GM21737 (cell line): Measurements from ENCODE around the gene GLI3.

ENCODE experiments used
- ATAC-seq: cut with Tn5 transposase; IDR thresholded peaks from one replicate; pipeline ENCODE4 v1.9.1; 2021; ENCODE audit warnings: mild to moderate bottlenecking, moderate library complexity; ENCODE audit not compliant: unreplicated experiment

Gene GLI3

DNA sequence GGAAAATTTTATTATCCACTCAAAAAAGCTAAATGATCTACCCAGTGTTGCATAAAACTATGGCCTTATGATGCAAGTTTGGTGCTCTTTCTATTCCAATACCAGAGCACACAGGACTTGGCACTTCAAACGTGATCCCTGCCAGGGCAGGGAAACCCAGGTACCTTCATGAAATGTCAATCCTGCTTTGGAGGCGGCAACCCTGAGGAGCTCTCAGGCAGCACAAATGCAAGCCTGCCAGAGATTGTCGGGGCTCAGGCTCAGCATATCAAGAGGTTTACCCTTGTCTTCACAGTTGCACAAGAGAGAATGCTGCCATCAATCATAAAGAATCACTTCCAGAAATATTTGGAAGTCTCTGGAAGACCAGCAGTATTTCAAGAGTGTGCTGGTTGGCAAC, 151.5 kb downstream of the GLI3 start:
- no peak for ATAC-seq

DNA sequence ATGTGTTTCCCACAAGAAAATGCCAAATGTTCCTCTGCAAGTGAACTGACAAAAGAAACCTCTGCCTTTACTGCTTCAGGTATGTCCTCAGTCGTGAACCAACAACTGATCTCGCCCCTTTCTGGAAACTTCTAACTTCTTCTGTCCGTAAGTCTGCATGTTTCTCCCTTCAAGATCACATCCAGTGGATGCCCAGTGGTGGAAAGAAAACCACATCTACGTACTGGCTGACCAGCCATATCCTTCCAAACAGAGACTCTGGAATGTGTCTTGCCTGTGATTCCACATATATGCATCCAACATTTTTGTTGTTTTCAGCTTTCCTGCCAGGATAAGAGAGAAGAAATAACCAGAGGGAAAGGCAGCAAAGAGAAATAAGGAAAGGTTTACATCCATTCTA, 152.7 kb downstream of the GLI3 start:
- ATAC-seq: no peak

DNA sequence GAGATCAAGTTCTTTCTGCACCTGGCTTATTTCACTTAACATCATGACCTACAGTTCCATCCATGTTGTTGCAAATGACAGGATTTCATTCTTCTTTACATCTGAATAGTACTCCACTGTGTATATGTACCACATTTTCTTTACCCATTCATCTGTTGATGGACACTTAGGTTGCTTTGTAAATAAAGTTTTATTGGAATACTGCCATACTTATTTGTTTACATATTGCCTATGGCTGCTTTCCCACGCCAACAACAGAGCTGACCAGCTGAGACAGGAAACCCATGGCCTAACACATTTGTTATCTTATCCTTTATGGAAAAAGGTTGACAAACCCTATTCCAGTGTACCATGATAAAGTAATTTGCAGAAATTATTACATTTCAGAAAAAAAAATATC, 153.7 kb downstream of the GLI3 start:
- no peak for ATAC-seq

DNA sequence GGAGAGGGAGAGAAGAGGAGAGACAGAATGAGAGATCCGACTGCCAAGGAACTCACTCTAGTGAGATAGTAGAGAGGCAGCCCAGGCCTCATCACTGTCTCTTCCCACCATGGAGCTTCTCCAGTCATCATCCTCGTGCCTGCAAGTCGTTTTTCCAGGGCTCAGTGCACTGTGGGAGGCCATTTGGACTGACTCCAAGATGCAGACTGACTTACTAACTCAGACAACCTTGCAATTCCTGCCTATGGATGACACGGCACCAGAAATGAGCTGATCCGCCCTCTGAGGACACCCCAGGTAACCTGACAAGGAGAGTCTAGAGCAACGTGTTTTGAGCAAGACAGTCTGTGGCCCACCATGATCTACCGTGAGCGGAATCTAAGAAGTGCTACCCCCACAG, 154.9 kb downstream of the GLI3 start:
- ATAC-seq: no peak

DNA sequence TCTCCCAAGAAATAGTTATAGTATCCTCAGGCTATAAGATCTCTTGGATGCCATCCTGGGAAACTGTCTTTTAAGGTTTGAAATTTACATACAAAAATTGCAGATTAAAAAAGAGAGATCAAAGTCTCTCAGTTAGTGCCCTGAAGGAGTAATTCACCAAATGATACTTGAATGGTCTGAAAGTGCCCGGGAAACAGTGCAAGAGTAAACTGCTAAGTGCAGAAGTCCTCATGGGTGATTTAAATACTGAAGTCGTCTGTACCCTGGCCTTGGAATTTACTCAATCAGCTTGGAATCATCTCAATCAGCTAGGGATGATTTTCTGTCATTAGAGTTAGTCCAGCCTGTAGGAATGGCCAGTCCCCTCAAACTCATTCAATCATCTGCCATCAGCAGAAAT, 155.3 kb downstream of the GLI3 start:
- ATAC-seq: no peak

DNA sequence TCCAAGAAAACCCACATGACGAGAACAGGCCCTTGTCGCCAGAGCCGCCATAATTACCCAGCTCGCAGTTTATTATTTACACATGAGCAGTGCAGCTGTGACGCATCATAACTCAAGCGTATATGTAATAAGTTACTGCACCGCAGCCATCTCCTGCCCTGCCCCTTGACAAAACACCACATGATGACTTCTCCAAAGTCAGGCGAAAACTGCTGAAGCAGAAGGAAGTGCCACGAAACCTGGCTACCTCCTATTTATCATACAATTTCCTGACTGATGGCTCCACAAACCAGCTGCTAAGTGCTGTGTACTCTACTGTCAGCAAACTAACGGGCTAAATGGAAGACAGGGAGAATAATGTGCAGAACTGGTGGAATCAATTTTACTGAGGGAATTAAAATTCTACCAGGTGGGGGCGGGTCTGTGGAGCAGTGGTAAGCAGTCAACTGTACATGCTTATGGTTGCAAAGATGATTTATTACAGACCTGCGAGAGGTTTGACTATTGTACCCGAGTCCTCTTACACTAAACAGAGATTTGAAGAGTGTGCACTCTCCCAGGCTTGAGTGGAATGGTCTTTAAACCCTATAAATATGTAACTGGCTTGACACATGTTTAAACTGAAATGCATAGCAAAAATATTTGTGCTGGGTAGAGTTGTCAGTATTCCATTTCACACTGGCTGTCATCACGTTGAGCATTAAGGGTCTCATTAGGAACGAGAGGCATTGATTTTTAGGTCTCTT, 156.0 kb downstream of the GLI3 start:
- ATAC-seq: no peak

DNA sequence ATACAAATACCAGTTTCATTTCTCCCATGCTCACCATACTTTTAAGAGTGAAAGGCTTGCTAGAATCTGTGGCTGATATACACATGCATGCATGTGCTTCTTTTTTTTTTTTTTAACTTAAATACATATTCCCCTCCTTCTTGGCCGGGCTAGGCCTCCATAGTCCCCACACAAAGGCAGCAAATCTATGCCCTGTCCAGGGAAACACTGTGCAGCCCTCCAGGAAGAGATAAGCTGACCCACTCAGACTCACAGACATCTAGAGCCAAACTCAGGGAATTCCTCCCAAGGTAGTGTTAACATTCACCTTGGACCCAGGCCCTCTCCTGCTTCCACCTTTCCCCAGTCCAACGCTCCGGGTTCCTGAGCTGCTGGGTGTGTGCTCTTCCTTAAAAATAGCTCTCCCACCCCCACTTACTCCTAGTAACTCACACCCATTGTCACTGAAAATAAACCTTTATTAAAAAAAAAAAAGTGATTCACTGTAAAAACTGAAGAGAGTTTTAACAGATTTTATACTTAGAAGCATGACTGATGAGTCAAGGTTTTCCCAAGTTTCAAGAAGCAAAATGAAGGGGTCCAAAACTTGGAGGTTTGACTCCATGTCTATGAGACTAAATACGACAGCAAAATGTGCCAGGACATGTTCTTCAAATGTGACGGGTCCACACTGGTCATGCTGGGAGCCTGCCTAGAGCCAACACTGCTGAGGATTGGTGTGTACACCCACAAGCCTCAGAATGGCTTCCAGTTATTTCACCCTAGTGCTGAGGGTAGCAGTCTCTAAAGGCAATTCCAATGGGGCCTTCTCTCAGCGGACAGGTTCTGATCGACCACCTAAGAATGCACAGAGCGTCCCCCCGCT, 159.5 kb downstream of the GLI3 start:
- no peak for ATAC-seq

DNA sequence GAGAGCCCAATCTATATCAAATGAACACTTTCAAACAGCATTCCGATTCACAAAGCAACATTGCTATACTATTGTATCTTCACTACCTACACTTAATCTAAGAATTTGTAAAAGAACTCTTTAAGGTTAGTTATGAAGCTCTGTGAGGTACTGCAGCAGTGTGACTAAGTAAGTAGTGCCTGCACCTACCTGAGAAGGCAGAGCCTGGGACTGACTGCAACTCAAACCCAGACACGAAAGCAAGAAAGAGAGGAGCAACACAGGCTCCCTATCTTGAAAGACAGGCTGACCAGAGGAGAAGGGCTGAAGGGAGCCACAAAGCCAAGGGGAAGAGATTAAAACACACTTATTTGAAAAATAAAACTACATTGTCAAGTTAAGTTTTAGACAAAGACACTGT, 160.1 kb downstream of the GLI3 start:
- no peak for ATAC-seq

DNA sequence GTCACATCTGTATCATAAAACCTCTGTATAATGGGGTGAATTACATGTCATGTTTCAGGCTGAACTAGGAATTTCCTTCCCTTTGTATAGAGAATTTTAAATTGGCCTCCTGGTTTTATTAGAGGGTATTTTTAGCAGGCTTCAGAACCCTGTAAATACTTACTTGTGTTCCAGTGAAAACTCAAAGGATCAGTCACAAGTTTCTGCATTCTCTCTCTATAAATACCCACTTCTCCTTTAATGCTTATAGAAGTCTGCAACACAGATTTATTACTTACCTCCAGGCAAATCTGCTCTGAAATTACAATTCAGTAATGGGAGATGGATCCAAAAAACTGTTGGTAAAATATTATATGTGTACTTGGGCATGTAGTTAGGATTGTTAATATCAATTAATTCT, 161.6 kb downstream of the GLI3 start:
- no peak for ATAC-seq

DNA sequence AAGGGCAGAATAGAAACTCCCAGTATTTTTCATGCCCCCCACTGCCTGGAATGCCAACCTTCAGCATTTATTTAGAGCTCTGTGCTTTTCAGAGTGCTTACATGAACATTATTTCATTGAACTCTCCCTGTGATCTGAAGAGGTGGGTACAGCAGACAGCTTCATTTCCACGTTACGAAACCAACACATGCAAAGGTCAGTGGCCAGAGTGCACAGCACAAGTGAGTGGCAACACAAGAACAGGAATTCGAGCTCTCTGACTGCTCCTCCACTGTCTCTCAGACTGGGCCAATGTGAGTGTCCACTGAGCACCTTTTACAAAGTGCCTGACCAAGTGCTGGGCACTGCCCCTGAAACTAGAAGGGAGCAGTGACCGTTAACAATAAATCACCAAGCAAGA, 162.9 kb downstream of the GLI3 start:
- no peak for ATAC-seq

DNA sequence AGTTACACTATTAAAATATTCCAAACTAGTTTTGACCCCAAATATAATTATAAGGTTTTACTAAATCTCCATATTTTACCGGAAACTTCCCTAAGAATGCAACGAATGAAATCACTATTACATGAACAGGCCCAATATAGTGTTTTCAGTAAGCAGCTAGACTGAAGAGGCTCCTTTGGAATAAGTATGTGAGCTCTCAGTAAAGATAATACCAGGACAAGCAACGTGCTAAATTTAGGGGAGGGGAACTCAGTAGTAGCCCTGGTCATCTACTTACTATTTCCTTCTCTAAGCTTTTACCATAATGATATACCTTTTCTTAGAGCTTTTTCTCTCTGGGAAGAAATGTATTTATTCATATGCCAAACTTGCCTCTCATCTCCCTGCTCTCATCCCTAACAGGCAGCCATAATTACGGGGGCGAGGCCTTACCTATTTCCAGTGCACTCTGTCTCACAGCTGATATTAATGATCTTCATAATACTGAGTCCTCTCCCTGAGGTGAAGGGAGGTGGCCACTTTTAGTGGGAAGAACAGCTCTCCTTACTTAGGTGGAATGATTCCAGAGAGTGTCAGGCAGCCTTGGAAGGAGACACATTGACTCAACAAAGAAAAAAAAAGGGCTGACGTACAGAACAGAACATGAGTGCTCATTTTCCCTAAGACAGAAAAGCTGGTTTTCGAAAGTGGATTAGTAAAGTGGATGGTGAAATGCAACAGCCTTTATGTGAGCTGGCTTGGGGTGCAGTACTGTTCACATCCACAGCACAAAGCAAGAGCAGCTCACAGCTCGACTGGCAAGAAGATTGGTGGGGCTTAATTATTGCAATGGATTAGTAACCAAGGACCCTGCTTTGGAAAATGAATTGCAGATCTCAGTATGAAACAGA, 165.4 kb downstream of the GLI3 start:
- no peak for ATAC-seq

DNA sequence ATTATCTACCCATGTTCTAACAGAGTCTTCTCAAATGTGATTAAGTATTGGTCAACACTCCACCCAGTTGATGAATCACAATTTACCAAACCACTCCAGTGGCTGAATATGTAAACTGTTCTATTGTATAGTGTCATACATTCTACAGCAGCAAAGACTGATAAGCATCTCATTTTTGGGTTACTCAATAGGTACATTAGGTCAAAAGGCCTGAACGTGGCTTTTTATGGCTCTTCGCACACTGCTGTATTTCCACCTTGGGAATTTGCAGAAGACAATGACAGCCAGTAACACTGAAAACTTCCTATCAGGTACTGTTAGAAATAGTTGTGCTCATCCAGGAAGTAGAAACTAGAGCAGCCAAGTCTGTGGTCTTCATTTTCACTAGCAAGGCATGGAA, 166.9 kb downstream of the GLI3 start:
- no peak for ATAC-seq

DNA sequence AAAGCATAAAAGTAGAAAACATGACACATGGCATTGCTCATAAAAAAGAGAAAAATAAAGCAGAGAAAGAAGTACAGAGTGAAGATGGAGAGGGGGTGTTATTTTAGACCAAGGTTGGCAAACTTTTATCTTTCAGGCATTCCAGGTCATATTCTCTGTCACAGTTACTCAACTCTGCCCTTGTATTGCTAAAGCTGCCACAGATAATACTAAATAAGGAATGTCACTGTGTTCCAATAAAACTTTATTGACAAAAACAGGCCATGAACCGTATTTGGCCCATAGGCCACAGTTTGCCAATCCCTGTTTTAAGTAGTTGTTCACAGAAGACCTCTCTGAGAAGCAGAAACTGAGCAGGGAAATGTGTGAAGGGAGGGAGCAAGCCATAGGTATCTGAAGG, 167.4 kb downstream of the GLI3 start:
- no peak for ATAC-seq

DNA sequence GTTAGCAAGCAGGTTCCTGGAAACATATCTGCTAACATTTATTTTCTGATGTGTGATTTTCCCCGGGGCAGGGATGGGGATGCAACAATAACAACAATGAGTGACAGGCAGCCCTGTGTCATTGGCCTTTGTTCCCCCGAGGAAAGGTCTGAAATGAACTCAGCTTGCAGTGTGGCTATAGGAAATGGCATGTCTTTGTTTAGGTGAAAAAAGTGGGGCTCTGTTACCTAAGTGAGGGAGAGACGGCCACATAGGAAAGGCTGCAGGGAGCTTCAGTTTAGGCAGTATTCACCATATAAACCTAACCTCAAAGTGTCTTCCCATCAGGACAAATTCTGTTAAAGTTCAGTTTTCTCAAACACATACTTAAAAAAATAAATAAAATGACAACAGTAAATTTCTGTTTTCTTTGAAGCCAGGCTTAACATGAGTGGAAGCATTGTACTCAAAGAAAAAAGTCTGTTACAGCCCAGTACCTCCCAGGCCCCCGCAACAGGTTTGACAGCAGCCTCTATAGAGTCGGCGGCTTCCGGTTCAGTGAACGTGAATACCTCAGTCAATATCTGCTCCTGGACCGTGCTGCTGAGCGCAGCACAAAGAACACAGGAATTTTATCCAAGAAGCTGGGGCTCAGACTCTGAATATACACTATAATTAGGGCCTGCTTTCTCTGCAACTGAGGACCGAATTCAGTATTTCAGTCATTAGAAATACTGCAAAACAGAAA, 168.3 kb downstream of the GLI3 start:
- no peak for ATAC-seq

DNA sequence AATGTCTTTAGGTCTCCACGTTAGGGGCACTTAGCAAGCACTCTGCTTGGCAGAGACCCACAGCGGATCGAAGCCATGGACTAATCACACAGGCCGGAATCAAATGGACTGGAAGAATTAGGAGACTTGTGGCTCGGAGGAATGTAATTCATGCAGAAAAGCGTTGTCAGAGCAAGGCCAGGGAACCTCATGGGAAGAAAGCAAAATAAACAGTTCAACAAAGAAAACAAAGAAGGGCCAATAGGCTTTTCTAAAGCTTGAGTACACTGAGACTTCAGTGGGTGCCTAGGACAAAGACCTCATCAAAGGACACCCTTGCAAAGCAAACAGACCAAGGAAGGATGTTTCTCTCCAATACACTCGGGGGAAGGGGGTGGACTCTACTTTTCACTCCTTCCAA, 171.1 kb downstream of the GLI3 start:
- no peak for ATAC-seq

DNA sequence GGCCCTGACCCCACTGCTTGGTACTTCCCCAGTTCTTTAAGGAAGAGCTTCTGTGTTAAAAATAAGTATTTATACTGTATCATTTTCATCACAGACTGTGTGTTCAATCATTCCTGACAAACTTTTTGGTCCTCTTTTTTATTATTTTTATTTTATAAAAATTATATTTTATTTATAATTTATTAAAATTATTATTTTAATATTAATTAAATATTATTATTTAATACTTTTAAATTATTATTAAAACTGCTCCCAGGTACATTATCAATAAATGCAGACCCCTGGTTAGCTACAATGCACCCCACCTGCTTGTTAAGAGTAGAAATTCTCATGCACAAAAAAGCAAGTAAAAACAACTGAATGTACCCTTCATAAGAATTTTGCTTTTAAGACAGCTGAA, 172.0 kb downstream of the GLI3 start:
- ATAC-seq: no peak

DNA sequence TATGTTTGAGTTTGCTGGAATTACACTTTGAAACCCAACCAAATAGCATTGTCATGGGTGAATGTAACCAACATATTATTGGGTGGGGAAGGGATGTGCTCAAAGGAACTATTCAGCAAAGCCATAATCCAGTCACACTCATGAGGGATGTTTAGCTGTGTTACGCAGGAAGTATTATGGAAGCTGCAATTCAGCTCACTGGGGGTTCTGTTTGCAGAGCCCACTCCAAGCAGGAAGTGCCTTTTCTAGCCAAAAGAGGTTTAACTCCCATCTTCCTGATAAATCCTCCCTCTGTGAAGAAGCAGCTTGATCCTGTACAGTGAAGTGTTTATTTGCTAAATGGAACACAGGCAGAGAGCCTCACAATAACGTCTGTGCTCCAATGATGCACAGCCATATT, 172.5 kb downstream of the GLI3 start:
- no peak for ATAC-seq

DNA sequence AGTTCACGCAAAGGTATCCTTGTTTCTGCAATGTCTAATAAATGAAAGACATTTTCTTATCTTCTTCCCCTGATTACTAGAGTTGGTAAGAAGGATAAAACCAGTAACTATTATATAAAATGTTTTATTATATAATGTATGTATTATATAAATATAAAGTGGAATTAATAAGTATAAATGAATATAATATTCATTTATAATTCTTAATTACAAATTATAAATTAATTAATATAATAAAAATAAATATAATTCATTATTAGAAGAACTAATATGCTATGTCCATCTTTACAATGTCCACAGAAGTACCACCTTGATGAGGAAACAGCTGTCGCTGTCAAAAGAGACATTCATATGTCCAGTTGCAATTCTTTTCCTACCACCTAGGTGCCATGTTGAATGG, 177.7 kb downstream of the GLI3 start:
- no peak for ATAC-seq

DNA sequence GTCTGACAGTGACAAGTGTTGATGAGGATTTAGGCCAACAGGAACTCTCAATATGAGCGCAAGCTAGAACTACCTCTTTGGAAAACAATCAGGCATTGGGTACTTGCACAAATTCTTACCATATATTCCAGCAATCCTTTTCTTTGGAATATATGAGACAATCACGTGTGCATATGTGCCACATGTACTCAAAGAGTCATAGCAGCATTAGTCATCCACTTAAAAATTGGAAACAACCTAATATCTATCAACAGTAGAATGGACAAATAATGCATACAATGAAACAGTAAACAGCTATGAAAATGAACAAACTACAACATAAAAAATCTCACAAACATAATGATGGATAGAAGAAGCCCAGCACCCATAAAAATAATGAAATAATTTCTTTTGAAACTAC, 179.7 kb downstream of the GLI3 start:
- no peak for ATAC-seq

DNA sequence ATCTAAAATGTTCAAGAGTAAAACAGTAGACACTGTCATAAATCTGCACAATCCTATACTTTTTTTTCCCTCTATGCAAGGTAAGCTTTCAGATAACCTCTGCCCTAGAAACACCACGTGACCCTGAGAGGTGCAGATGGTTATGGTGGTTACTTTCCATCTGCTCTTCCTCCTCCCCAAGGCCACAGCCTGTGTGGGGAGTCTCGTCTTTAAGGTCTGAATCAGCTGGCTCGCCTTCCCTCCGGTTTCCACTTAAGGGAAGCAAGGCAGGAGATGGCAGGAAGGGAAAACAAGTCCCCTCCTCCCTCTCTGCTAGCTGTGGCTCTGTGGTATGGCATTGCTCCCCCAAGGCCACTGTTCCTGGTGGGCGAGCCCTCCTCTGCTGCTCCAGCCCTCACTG, 181.8 kb downstream of the GLI3 start:
- ATAC-seq: no peak

DNA sequence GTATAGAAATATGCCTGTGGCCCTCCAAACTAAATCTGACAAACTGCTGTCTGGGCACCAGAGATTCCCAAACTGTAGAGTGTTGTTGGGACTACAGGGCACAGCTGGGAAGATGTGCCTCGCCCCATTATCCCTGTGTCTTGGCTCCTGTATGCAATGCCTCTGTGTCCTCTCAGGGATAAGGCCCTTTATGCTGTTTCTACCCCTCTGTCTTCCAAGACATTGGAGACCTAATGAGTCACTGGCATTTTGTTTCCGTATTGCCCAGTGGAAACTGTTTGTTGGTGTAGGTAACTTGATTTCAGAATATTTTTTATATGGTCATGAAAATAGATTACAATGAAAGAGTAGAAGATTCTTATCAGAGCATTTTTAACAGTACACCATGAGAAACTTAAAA, 183.2 kb downstream of the GLI3 start:
- no peak for ATAC-seq
